Smooth muscle cell of the brain vasculature (primary cell): ENCODE measurements around the gene PTPRM.

Experiments used
- DNase-seq: peaks from one replicate; pipeline ENCODE4 v3.0.0-alpha.2; 2012; ENCODE audit warnings: low read depth, low spot score

The PTPRM gene

GRCh38 chr18:8279781-8280330 is 712.7 kb downstream of the PTPRM start:
- DNase-seq = no peak

- DNase-seq = peak; percentile 41
Measured at GRCh38 chr18:8283891-8284585, 716.9 kb downstream of the PTPRM start.

- no peak for DNase-seq
Measured at GRCh38 chr18:8286303-8286702, 719.2 kb downstream of the PTPRM start.

GRCh38 chr18:8287196-8287885 is 720.2 kb downstream of the PTPRM start:
- DNase-seq = no peak

- no peak for DNase-seq
Measured at GRCh38 chr18:8288472-8289195, 721.5 kb downstream of the PTPRM start.

- DNase-seq = no peak
Measured at GRCh38 chr18:8290435-8290834, 723.3 kb downstream of the PTPRM start.

GRCh38 chr18:8290913-8291312 is 723.8 kb downstream of the PTPRM start:
- no peak for DNase-seq

GRCh38 chr18:8293184-8293583 is 726.1 kb downstream of the PTPRM start:
- no peak for DNase-seq

- no peak for DNase-seq
Measured at GRCh38 chr18:8296886-8297616, 729.9 kb downstream of the PTPRM start.

- no peak for DNase-seq
Measured at GRCh38 chr18:8298186-8298585, 731.1 kb downstream of the PTPRM start.

- DNase-seq = no peak
Measured at GRCh38 chr18:8299054-8299980, 732.2 kb downstream of the PTPRM start.

- DNase-seq = no peak
Measured at GRCh38 chr18:8300751-8301410, 733.8 kb downstream of the PTPRM start.

- no peak for DNase-seq
Measured at GRCh38 chr18:8301427-8302172, 734.5 kb downstream of the PTPRM start.

GRCh38 chr18:8303151-8303755 is 736.1 kb downstream of the PTPRM start:
- DNase-seq = no peak

GRCh38 chr18:8307960-8308359 is 740.8 kb downstream of the PTPRM start:
- no peak for DNase-seq

- no peak for DNase-seq
Measured at GRCh38 chr18:8313043-8313442, 745.9 kb downstream of the PTPRM start.

- DNase-seq = no peak
Measured at GRCh38 chr18:8314124-8314523, 747.0 kb downstream of the PTPRM start.

- DNase-seq = no peak
Measured at GRCh38 chr18:8319798-8320489, 752.8 kb downstream of the PTPRM start.
